Measurements from ENCODE around the gene KIDINS220.

- TF ChIP-seq POLR2AphosphoS5 (IDR thresholded peaks at IDR 0.05; ENCODE audit: control insufficient read depth, insufficient read depth, low read depth, low read length) (no peak), CBX3 (IDR thresholded peaks at IDR 0.05; ENCODE audit: borderline replicate concordance in 1 of 2, low read length in 2 of 2) (no peak), CTCF (IDR thresholded peaks at IDR 0.05 in 2 of 3, conservative IDR thresholded peaks at IDR 0.05 in 1 of 3; ENCODE audit: insufficient read depth in 2 of 3, low read depth in 1 of 3, low read length in 3 of 3) (no peak), SIN3A (IDR thresholded peaks at IDR 0.05; ENCODE audit: borderline replicate concordance in 2 of 2, control insufficient read depth in 1 of 2, low read depth in 2 of 2, low read length in 2 of 2) (no peak), RBM22 (IDR thresholded peaks at IDR 0.05; ENCODE audit: low read depth, low read length, poor library complexity, severe bottlenecking) (no peak)
Measured at GRCh38 chr2:8877894-8878293, 40.5 kb upstream of the KIDINS220 start.

Measured in K562 (cell line).